GM12878 (cell line): ENCODE measurements around the gene EPHA8. TPM values are rescaled to one million over a fixed set of nuclear protein-coding genes. Genes with fewer than 3 reads are reported as not detected.

Experiments
- ATAC-seq: fragments of 200-7000 bp; cut with Tn5 transposase; 3 replicates; pipeline ENCODE4 v1.9.1; 2020; ENCODE audit warnings: mild to moderate bottlenecking, moderate library complexity
- BruUV-seq: library from RNA; stranded (reverse); fragments of 400-500 nt; replicated peaks from 2 replicates; lab custom pipeline; 2021; lab: Mats Ljungman, UMichigan
- CTCF ChIA-PET: fragments of 300-600 bp; sonication (Branson Sonifier 250); formaldehyde crosslinking; extraction: SDS; loops from one replicate; lab custom pipeline; 2021; ENCODE audit warnings: inconsistent platforms; lab: Yijun Ruan, JAX
- POLR2A ChIA-PET: fragments of 350-600 bp; formaldehyde crosslinking; extraction: SDS; loops from one replicate; lab custom pipeline; 2021; ENCODE audit warnings: inconsistent platforms; lab: Charles Lee
- RAD21 ChIA-PET: fragments of 300-600 bp; sonication (Branson Sonifier 250); formaldehyde crosslinking; loops from one replicate; lab custom pipeline; 2023; ENCODE audit warnings: antibody characterized with exemption; ENCODE audit not compliant: unreplicated experiment; lab: Charles Lee
- SMC1A ChIA-PET: fragments of 300-600 bp; sonication (Branson Sonifier 250); formaldehyde crosslinking; loops from one replicate; lab custom pipeline; 2023; ENCODE audit not compliant: unreplicated experiment, uncharacterized antibody; lab: Charles Lee
- DNase-seq: peaks from one replicate; pipeline ENCODE4 v3.0.0-alpha.2; 2011; ENCODE audit warnings: low read depth, low spot score
- FAIRE-seq: peaks from 3 replicates; lab custom pipeline; 2011; peaks lifted over from hg19 to GRCh38; lab: Jason Lieb, UNC
- H2AFZ ChIP-seq: 2 replicates; pipeline ENCODE4 v1.6.0; 2011; ENCODE audit warnings: low read depth, low read length, control low read depth; ENCODE audit not compliant: control insufficient read depth
- H3K27ac ChIP-seq: 2 replicates; pipeline ENCODE4 v1.5.1; 2011; ENCODE audit warnings: control low read depth; ENCODE audit not compliant: control insufficient read depth, insufficient read depth
- H3K27me3 ChIP-seq, 2 experiments: replicated peaks in 1 of 2; 2 replicates each; pipeline versions ENCODE4 v1.6.0 to v1.6.1; 2011; ENCODE audit warnings: low read length in 1 of 2; ENCODE audit not compliant: control insufficient read depth in 2 of 2, insufficient read depth in 2 of 2
- H3K36me3 ChIP-seq, 2 experiments: 2 replicates each; pipeline ENCODE4 v1.5.1; 2011; ENCODE audit warnings: low read length in 1 of 2; ENCODE audit not compliant: control insufficient read depth in 2 of 2, insufficient read depth in 2 of 2
- H3K4me1 ChIP-seq: 2 replicates; pipeline ENCODE4 v1.6.1; 2011; ENCODE audit warnings: mild to moderate bottlenecking, low read length, moderate library complexity, mixed read lengths; ENCODE audit not compliant: control insufficient read depth, insufficient read depth
- H3K4me2 ChIP-seq: 2 replicates; pipeline ENCODE4 v1.6.0; 2011; ENCODE audit warnings: control low read depth; ENCODE audit not compliant: control insufficient read depth, insufficient read depth
- H3K4me3 ChIP-seq: fragments of 200-600 bp; sonication (generic); 2 replicates; pipeline ENCODE4 v1.5.1; 2016
- H3K79me2 ChIP-seq: 2 replicates; pipeline ENCODE4 v1.6.0; 2011; ENCODE audit warnings: low read length; ENCODE audit not compliant: control insufficient read depth, insufficient read depth
- H3K9ac ChIP-seq: 2 replicates; pipeline ENCODE4 v1.8.0; 2011; ENCODE audit warnings: low read length, control low read depth, mixed read lengths; ENCODE audit not compliant: control insufficient read depth, insufficient read depth
- H3K9me3 ChIP-seq: replicated peaks from 3 replicates; pipeline ENCODE4 v1.5.1; 2011; ENCODE audit warnings: mild to moderate bottlenecking, low read length; ENCODE audit not compliant: control insufficient read depth, insufficient read depth
- H4K20me1 ChIP-seq: 2 replicates; pipeline ENCODE4 v1.6.0; 2011; ENCODE audit not compliant: control insufficient read depth, insufficient read depth
- BMI1 ChIP-seq: fragments of 450-650 bp; IDR thresholded peaks from 2 replicates; pipeline ENCODE4 v1.6.1; 2016; ENCODE audit warnings: mild to moderate bottlenecking, moderate library complexity, borderline replicate concordance
- CHD4 ChIP-seq: fragments of 200-600 bp; sonication (generic); IDR thresholded peaks from 2 replicates; pipeline ENCODE4 v1.6.1; 2016; ENCODE audit warnings: mild to moderate bottlenecking
- ESRRA ChIP-seq: IDR thresholded peaks from 2 replicates; pipeline ENCODE4 v1.6.1; 2012; ENCODE audit warnings: mild to moderate bottlenecking, low read length, improper control_type of control experiment
- HSF1 ChIP-seq: fragments of 150-350 bp; IDR thresholded peaks from 2 replicates; pipeline ENCODE4 v1.6.1; 2014; ENCODE audit warnings: mild to moderate bottlenecking, low read depth, low read length
- PAX8 ChIP-seq: fragments of 450-650 bp; IDR thresholded peaks from 2 replicates; pipeline ENCODE4 v1.6.1; 2017; ENCODE audit warnings: mild to moderate bottlenecking, moderate library complexity
- PML ChIP-seq: IDR thresholded peaks from 2 replicates; pipeline ENCODE4 v1.6.1; 2012; ENCODE audit warnings: low read length, inconsistent platforms
- POU2F2 ChIP-seq: IDR thresholded peaks from 3 replicates; pipeline ENCODE4 v1.6.1; 2011; ENCODE audit warnings: low read depth, mild to moderate bottlenecking, low read length, borderline replicate concordance
- RCOR1 ChIP-seq: conservative IDR thresholded peaks from 2 replicates; pipeline ENCODE4 v1.6.1; 2012; ENCODE audit warnings: low read depth, low read length, improper control_type of control experiment
- SMAD5 ChIP-seq: IDR thresholded peaks from 2 replicates; pipeline ENCODE4 v1.6.1; 2016; ENCODE audit warnings: antibody characterized with exemption, low read depth
- WGBS: methylation state at CpG from one replicate; pipeline ENCODE4 v1.1.6; 2016; ENCODE audit warnings: low lambda C conversion rate; ENCODE audit not compliant: insufficient replicate concordance, insufficient coverage; ENCODE audit errors: missing lambda C conversion rate; 5-methylcytosine and 5-hydroxymethylcytosine counted together
- in situ Hi-C: fragments of 300-500 bp; cut with MboI; formaldehyde crosslinking; loops from 9 replicates; pipeline ENCODE4 v1.14.3; 2018; ENCODE audit warnings: mixed read lengths
- intact Hi-C: fragments of 100-400 bp; cut with micrococcal nuclease; formaldehyde crosslinking; loops from one replicate; pipeline ENCODE4 v1.14.2; 2022; ENCODE audit not compliant: unreplicated experiment
- polyA plus RNA-seq, 11 experiments: library from polyadenylated mRNA; depleted of rRNA in 4 of 11; unstranded in 6 of 11; stranded (reverse) in 5 of 11; fragments of >200 nt; fragmentation: Nextera tagmentation in 4 of 11; fragmentation: Illumina TruSeq in 1 of 11; extraction: Ambion mirVana in 4 of 11; extraction: Trizol in 1 of 11; gene quantifications; 1 replicate in 1 of 11; 2 replicates in 10 of 11; pipeline versions ENCODE4 v1.2.1 to v1.2.3, GENCODE V29; 2011 to 2016; ENCODE audit warnings: inconsistent platforms in 2 of 11, missing spikeins in 2 of 11, low read depth in 1 of 11
- total RNA-seq, 4 experiments: library from RNA; depleted of rRNA in 3 of 4; stranded (reverse); fragments of >200 nt in 3 of 4; fragmentation: Illumina TruSeq in 1 of 4; extraction: Trizol in 1 of 4; gene quantifications; 2 replicates each; pipeline versions ENCODE4 v1.2.1 to v1.2.3, GENCODE V29; 2013 to 2021
- TF ChIP-seq, protein P1 (sequence below): fragments of 450-650 bp; IDR thresholded peaks from 2 replicates; pipeline ENCODE4 v1.6.1; 2017; ENCODE audit warnings: mild to moderate bottlenecking, low read depth, inconsistent platforms; ENCODE audit not compliant: poor library complexity, severe bottlenecking
- TF ChIP-seq, protein P2 (sequence below): fragments of 450-650 bp; IDR thresholded peaks from 2 replicates; pipeline ENCODE4 v1.6.1; 2017; ENCODE audit warnings: mild to moderate bottlenecking, moderate library complexity

EPHA8 gene
- total and polyA plus RNA-seq, 10 of the 15 experiments (the other 5 are each of a cell fraction or from before 2014, with no cell fraction given) = not detected

- TF ChIP-seq HSF1 = no peak
- no peak for TF ChIP-seq SMAD5
These were observed 46.2 kb upstream of the EPHA8 start (continued) for GRCh38 chr1:22516906-22517571.

DNA sequence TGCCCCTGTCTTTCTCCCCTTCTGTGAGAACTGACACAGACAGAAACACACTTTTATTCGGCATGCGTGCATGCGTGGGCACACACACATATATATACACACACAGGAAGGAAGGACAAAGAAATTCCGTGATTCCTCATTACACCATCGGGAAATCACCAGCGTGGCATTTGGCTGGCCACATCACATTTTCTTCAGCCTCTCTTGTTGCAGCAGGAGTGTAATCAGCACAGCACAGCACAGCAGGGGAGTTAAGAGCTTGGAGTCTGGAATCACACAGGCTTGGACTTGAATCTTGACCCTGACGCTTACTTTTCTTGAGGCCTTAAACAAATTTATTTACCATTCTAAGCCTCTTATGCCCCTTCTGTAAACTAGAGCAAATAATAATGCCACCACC lies 45.3 kb upstream of the EPHA8 start:
- DNase-seq (no peak), FAIRE-seq (no peak), ATAC-seq (no peak)
- Histone ChIP-seq H3K9ac (no peak overlapping the region), H2AFZ (no peak overlapping the region), H3K79me2 (no peaks in the 10 kb centered on the region), H4K20me1 (no peaks in the 10 kb centered on the region), H3K4me3 (no peak overlapping the region), H3K4me2 (no peak overlapping the region), H3K9me3 (no peaks in the 10 kb centered on the region), H3K27ac (no peak overlapping the region), H3K4me1 (no peaks in the 10 kb centered on the region), H3K36me3 (peaks cover 17% of the 10 kb centered on the region in 2 experiments; a peak in 3 of 4 replicates), H3K27me3 (no peaks in the 10 kb centered on the region)
- 89% methylated on average over 7 of the region's 7 CpGs for WGBS
- intact Hi-C loops (no loop called here), in situ Hi-C loops (no loop called here)
- RAD21 ChIA-PET = no interaction called here
- POLR2A ChIA-PET = no interaction called here
- CTCF ChIA-PET = no interaction called here
- SMC1A ChIA-PET = no interaction called here
- no TSS peak for BruUV-seq
- TF ChIP-seq, protein P1, sequence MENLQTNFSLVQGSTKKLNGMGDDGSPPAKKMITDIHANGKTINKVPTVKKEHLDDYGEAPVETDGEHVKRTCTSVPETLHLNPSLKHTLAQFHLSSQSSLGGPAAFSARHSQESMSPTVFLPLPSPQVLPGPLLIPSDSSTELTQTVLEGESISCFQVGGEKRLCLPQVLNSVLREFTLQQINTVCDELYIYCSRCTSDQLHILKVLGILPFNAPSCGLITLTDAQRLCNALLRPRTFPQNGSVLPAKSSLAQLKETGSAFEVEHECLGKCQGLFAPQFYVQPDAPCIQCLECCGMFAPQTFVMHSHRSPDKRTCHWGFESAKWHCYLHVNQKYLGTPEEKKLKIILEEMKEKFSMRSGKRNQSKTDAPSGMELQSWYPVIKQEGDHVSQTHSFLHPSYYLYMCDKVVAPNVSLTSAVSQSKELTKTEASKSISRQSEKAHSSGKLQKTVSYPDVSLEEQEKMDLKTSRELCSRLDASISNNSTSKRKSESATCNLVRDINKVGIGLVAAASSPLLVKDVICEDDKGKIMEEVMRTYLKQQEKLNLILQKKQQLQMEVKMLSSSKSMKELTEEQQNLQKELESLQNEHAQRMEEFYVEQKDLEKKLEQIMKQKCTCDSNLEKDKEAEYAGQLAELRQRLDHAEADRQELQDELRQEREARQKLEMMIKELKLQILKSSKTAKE = no peak
- no peak for TF ChIP-seq PAX8
- no peak for TF ChIP-seq POU2F2
- no peak for TF ChIP-seq CHD4
- TF ChIP-seq RCOR1 = no peak
- no peak for TF ChIP-seq BMI1
- TF ChIP-seq, protein P2, sequence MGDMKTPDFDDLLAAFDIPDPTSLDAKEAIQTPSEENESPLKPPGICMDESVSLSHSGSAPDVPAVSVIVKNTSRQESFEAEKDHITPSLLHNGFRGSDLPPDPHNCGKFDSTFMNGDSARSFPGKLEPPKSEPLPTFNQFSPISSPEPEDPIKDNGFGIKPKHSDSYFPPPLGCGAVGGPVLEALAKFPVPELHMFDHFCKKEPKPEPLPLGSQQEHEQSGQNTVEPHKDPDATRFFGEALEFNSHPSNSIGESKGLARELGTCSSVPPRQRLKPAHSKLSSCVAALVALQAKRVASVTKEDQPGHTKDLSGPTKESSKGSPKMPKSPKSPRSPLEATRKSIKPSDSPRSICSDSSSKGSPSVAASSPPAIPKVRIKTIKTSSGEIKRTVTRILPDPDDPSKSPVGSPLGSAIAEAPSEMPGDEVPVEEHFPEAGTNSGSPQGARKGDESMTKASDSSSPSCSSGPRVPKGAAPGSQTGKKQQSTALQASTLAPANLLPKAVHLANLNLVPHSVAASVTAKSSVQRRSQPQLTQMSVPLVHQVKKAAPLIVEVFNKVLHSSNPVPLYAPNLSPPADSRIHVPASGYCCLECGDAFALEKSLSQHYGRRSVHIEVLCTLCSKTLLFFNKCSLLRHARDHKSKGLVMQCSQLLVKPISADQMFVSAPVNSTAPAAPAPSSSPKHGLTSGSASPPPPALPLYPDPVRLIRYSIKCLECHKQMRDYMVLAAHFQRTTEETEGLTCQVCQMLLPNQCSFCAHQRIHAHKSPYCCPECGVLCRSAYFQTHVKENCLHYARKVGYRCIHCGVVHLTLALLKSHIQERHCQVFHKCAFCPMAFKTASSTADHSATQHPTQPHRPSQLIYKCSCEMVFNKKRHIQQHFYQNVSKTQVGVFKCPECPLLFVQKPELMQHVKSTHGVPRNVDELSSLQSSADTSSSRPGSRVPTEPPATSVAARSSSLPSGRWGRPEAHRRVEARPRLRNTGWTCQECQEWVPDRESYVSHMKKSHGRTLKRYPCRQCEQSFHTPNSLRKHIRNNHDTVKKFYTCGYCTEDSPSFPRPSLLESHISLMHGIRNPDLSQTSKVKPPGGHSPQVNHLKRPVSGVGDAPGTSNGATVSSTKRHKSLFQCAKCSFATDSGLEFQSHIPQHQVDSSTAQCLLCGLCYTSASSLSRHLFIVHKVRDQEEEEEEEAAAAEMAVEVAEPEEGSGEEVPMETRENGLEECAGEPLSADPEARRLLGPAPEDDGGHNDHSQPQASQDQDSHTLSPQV = no peak
- no peak for TF ChIP-seq PML
- TF ChIP-seq ESRRA = no peak
